D341Med (cell line): ENCODE results near the gene KRTAP10-10.
A peak's percentile ranks its signal among the peaks of the same experiment; 100 is the strongest.
"Not testable (repeated sequence)": the region's sequence is repeated elsewhere in the genome, so short reads cannot be mapped to it uniquely, and the experiment has no call there.

ENCODE experiments used
- DNase-seq: peaks from one replicate; pipeline ENCODE4 v3.0.0; 2012; ENCODE audit warnings: low spot score

KRTAP10-10 gene

GRCh38 chr21:44681861-44682579, 44.9 kb downstream of the KRTAP10-10 start, which contains the start of gene KRTAP12-1:
Gene KRTAP12-1 (minus strand): TSS chr21:44682163. CDS start chr21:44682123, 40 bp downstream.
- no peak for DNase-seq

GRCh38 chr21:44682580-44683151, 45.5 kb downstream of the KRTAP10-10 start:
- DNase-seq, result peak; percentile 15

- no peak for DNase-seq
Measured at GRCh38 chr21:44684077-44684476, 46.9 kb downstream of the KRTAP10-10 start.

GRCh38 chr21:44684483-44684882, 47.3 kb downstream of the KRTAP10-10 start:
- no peak for DNase-seq

GRCh38 chr21:44685050-44685449, 47.9 kb downstream of the KRTAP10-10 start:
- DNase-seq, result not testable (repeated sequence)

- DNase-seq, result no peak
Measured at GRCh38 chr21:44686000-44686781, 49.0 kb downstream of the KRTAP10-10 start.

- no peak for DNase-seq
Measured at GRCh38 chr21:44686843-44687561, 49.8 kb downstream of the KRTAP10-10 start.

- DNase-seq, result no peak
Measured at GRCh38 chr21:44687671-44688070, 50.5 kb downstream of the KRTAP10-10 start.
